Measurements from ENCODE around the gene TOX3.

DNA sequence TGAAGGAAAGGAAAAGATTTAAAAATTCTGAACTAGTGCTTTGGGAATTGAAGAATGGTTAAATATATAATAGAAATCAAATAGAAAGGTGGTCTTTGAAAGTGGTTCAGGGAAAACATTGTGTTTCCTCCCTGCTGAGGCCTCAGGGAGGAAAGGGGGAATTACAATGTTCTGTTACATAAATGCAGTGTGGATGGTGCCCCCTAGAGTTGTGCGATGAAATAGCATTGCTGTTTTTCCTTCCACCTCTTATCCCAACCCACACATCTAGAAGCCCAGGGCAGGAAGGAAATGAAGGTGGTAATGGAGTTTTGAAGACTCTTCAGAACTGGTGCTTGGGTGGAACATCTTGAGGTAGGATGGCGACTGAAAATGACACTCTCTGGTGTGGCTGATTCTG is 6.4 kb upstream of the TOX3 start:
- TF ChIP-seq POLR2A (IDR thresholded peaks at IDR 0.05; ENCODE audit: low read depth) (no peak), POLR2AphosphoS5 (IDR thresholded peaks at IDR 0.05) (no peak), EP300 (IDR thresholded peaks at IDR 0.05) (no peak)
- TF ChIP-seq, protein P1, sequence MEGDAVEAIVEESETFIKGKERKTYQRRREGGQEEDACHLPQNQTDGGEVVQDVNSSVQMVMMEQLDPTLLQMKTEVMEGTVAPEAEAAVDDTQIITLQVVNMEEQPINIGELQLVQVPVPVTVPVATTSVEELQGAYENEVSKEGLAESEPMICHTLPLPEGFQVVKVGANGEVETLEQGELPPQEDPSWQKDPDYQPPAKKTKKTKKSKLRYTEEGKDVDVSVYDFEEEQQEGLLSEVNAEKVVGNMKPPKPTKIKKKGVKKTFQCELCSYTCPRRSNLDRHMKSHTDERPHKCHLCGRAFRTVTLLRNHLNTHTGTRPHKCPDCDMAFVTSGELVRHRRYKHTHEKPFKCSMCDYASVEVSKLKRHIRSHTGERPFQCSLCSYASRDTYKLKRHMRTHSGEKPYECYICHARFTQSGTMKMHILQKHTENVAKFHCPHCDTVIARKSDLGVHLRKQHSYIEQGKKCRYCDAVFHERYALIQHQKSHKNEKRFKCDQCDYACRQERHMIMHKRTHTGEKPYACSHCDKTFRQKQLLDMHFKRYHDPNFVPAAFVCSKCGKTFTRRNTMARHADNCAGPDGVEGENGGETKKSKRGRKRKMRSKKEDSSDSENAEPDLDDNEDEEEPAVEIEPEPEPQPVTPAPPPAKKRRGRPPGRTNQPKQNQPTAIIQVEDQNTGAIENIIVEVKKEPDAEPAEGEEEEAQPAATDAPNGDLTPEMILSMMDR (IDR thresholded peaks at IDR 0.05): no peak
